ENCODE measurements around the gene KIF23. TPM values are rescaled to one million over a fixed set of nuclear protein-coding genes. Genes with fewer than 3 reads are reported as not detected.

Gene KIF23
- total RNA-seq (2022) (67.1 and 74.2 TPM in 2 replicates), Bru-seq, nascent RNA (percentile 89 among the genes with signal in this experiment), BruChase-seq, experiment 1, labeled RNA remaining after a 2-hour chase (percentile 91 among the genes with signal in this experiment), BruChase-seq, experiment 2, labeled RNA remaining after a 6-hour chase (percentile 90 among the genes with signal in this experiment)
- long read RNA-seq, transcript KIF23-202 (22 exons, 3,351 nt) = major isoform, 23 of 126 reads
- long read RNA-seq, transcript KIF23-201 (23 exons, 3,723 nt) = minor isoform, 12 of 126 reads
- long read RNA-seq, partial matches to known transcripts = 12 of 126 reads
- long read RNA-seq, other reads (novel, unspliced or antisense) = 79 of 126 reads

GRCh38 chr15:69413822-69414700, at the start of gene KIF23:
TSS of gene KIF23 (plus strand) at chr15:69414349. CDS start at chr15:69414466, 117 bp downstream.
- DNase-seq = peak; percentile 94
- Mint-ChIP-seq H3K27ac (ENCODE audit: unreplicated experiment) (peak within 1 kb of the TSS; percentile 95), H3K4me3 (ENCODE audit: unreplicated experiment) (peak within 1 kb of the TSS; percentile 92), H3K9me3 (ENCODE audit: unreplicated experiment) (no peaks in the 10 kb centered on the region), H3K4me1 (ENCODE audit: low read depth, unreplicated experiment) (no peaks in the 10 kb centered on the region), H3K36me3 (ENCODE audit: insufficient read depth, unreplicated experiment) (peaks cover 33% of the 10 kb centered on the region), H3K27me3 (ENCODE audit: insufficient read depth, unreplicated experiment) (no peaks in the 10 kb centered on the region)
- Histone ChIP-seq H3K4me1 (peaks cover 24% of the 10 kb centered on the region), H3K9me3 (no peaks in the 10 kb centered on the region; the same call in 1 of the 2 replicates), H3K36me3 (ENCODE audit: control insufficient read depth, insufficient read depth, low read length) (no peaks in the 10 kb centered on the region; the same call in 1 of the 2 replicates), H3K27me3 (replicated peaks; ENCODE audit: control insufficient read depth, insufficient read depth, low read length) (no peaks in the 10 kb centered on the region), H3K4me3 (ENCODE audit: low read depth, low read length) (peak within 1 kb of the TSS; percentile 88)
- no TSS peak for BruUV-seq (replicated peaks)
- no peak for TF ChIP-seq CTCF (IDR thresholded peaks at IDR 0.05; ENCODE audit: insufficient read depth in 1 of 2, low read depth in 1 of 2, low read length in 1 of 2, severe bottlenecking in 1 of 2, unreplicated experiment in 1 of 2)
- CTCF ChIA-PET = interaction anchor here (1.0 to 2.1 kb wide), 2 partner anchors 49 to 355 kb away, joined by 3 to 11 read pairs; no protein-coding TSS in a partner anchor
- POLR2A ChIA-PET = interaction anchor here (0.6 to 1.8 kb wide), 10 partner anchors 9 to 1190 kb away, joined by 3 to 23 read pairs (median 8); partner anchors contain the start of genes GLCE and RPLP1
- intact Hi-C loops (cut with micrococcal nuclease; ENCODE audit: unreplicated experiment) = loop anchor here (2.0 to 5.0 kb wide), 2 partner anchors 39 to 357 kb away; partner anchors contain the start of gene RPLP1

- TF ChIP-seq CTCF (IDR thresholded peaks at IDR 0.05; ENCODE audit: insufficient read depth in 1 of 2, low read depth in 1 of 2, low read length in 1 of 2, severe bottlenecking in 1 of 2, unreplicated experiment in 1 of 2) = no peak
- no TSS peak for BruUV-seq (replicated peaks)
- 0 out of 2 replicates have a peak, but pooled peaks cover 5% of the 10 kb centered on the region for H3K9me3 ChIP-seq
- POLR2A ChIA-PET = interaction anchor here (0.5 to 1.5 kb wide), 3 partner anchors 47 to 96 kb away, joined by 3 to 8 read pairs (median 4); partner anchors contain the start of gene KIF23
- Mint-ChIP-seq H3K4me1 (ENCODE audit: low read depth, unreplicated experiment) (peaks cover 20% of the 10 kb centered on the region), H3K27ac (ENCODE audit: unreplicated experiment) (peak overlapping the region; percentile 33), H3K27me3 (ENCODE audit: insufficient read depth, unreplicated experiment) (no peaks in the 10 kb centered on the region), H3K4me3 (ENCODE audit: unreplicated experiment) (peak overlapping the region; percentile 21), H3K36me3 (ENCODE audit: insufficient read depth, unreplicated experiment) (no peaks in the 10 kb centered on the region), H3K9me3 (ENCODE audit: unreplicated experiment) (no peaks in the 10 kb centered on the region)
- H3K36me3 ChIP-seq (ENCODE audit: control insufficient read depth, insufficient read depth, low read length) = no peaks in the 10 kb centered on the region
- H3K4me3 ChIP-seq (ENCODE audit: low read depth, low read length) = no peak overlapping the region
- CTCF ChIA-PET = interaction anchor here (0.8 to 1.0 kb wide), 2 partner anchors 27 to 102 kb away, joined by 3 to 5 read pairs; no protein-coding TSS in a partner anchor
- no peaks in the 10 kb centered on the region for H3K27me3 ChIP-seq (replicated peaks; ENCODE audit: control insufficient read depth, insufficient read depth, low read length)
- intact Hi-C loops (cut with micrococcal nuclease; ENCODE audit: unreplicated experiment) = no loop called here
- peaks cover 11% of the 10 kb centered on the region for H3K4me1 ChIP-seq
- DNase-seq = no peak
These were observed 46.9 kb upstream of the KIF23 start for GRCh38 chr15:69367236-69367635.

- H3K36me3 Mint-ChIP-seq (ENCODE audit: insufficient read depth, unreplicated experiment) = no peaks in the 10 kb centered on the region
- no peak overlapping the region for H3K4me3 ChIP-seq (ENCODE audit: low read depth, low read length)
- intact Hi-C loops (cut with micrococcal nuclease; ENCODE audit: unreplicated experiment) = no loop called here
- H3K27me3 ChIP-seq (replicated peaks; ENCODE audit: control insufficient read depth, insufficient read depth, low read length) = no peaks in the 10 kb centered on the region
- no peak overlapping the region for H3K27ac Mint-ChIP-seq (ENCODE audit: unreplicated experiment)
- no peak overlapping the region for H3K4me3 Mint-ChIP-seq (ENCODE audit: unreplicated experiment)
- DNase-seq = no peak
- no peaks in the 10 kb centered on the region for H3K27me3 Mint-ChIP-seq (ENCODE audit: insufficient read depth, unreplicated experiment)
- ChIA-PET CTCF (interaction anchor here (0.6 kb wide), 1 partner anchor 446 kb away, joined by 3 read pairs; no protein-coding TSS in a partner anchor), POLR2A (no interaction called here)
- H3K36me3 ChIP-seq (ENCODE audit: control insufficient read depth, insufficient read depth, low read length) = no peaks in the 10 kb centered on the region
- no TSS peak for BruUV-seq (replicated peaks)
- H3K4me1 Mint-ChIP-seq (ENCODE audit: low read depth, unreplicated experiment) = peaks cover 12% of the 10 kb centered on the region
- 0 out of 2 replicates have a peak, but pooled peaks cover 5% of the 10 kb centered on the region for H3K9me3 ChIP-seq
- no peak for TF ChIP-seq CTCF (IDR thresholded peaks at IDR 0.05; ENCODE audit: insufficient read depth in 1 of 2, low read depth in 1 of 2, low read length in 1 of 2, severe bottlenecking in 1 of 2, unreplicated experiment in 1 of 2)
- peaks cover 11% of the 10 kb centered on the region for H3K4me1 ChIP-seq
- peaks cover 10% of the 10 kb centered on the region for H3K9me3 Mint-ChIP-seq (ENCODE audit: unreplicated experiment)
These were observed 44.5 kb upstream of the KIF23 start for GRCh38 chr15:69369631-69370030.

All from Caco-2 (cell line).